OCI-LY7 (cell line): ENCODE data around the gene LGR6.

Source experiments
- CTCF ChIP-seq: fragments of 200-600 bp; sonication (generic); conservative IDR thresholded peaks from 2 replicates; pipeline ENCODE4 v1.5.1; 2014; ENCODE audit warnings: mild to moderate bottlenecking, antibody characterized with exemption, low read length, moderate library complexity, mixed read lengths
- EZH2phosphoT487 ChIP-seq: fragments of 200-600 bp; sonication (generic); IDR thresholded peaks from 2 replicates; pipeline ENCODE4 v1.6.1; 2018; ENCODE audit warnings: low read depth, borderline replicate concordance, mild to moderate bottlenecking, mixed run types, antibody characterized with exemption, low read length, moderate library complexity, mixed read lengths

- TF ChIP-seq CTCF (no peak), EZH2phosphoT487 (no peak)
Observed at GRCh38 chr1:202187697-202188407, 5.7 kb upstream of the LGR6 start.
